ENCODE data around the gene GFM1.

GFM1 gene

GRCh38 chr3:158725348-158726011 is 81.2 kb downstream of the GFM1 start:
- POLR2A ChIA-PET: no interaction called here
- TF ChIP-seq ZNF384 (IDR thresholded peaks at IDR 0.05) (no peak), BHLHE40 (IDR thresholded peaks at IDR 0.05; ENCODE audit: borderline replicate concordance) (no peak), SP1 (IDR thresholded peaks at IDR 0.05) (no peak), FOXA1 (IDR thresholded peaks at IDR 0.05) (no peak), FOXK2 (IDR thresholded peaks at IDR 0.05) (no peak), NFRKB (IDR thresholded peaks at IDR 0.05) (no peak), L3MBTL2 (conservative IDR thresholded peaks at IDR 0.05) (no peak), SUZ12 (IDR thresholded peaks at IDR 0.05) (no peak), CTBP1 (IDR thresholded peaks at IDR 0.05; ENCODE audit: borderline replicate concordance) (no peak), LEF1 (IDR thresholded peaks at IDR 0.05; ENCODE audit: borderline replicate concordance) (no peak), HDGF (IDR thresholded peaks at IDR 0.05; ENCODE audit: borderline replicate concordance) (no peak), FOXM1 (IDR thresholded peaks at IDR 0.05; ENCODE audit: borderline replicate concordance) (no peak), ELF4 (IDR thresholded peaks at IDR 0.05) (no peak), ARNT (IDR thresholded peaks at IDR 0.05) (no peak), TARDBP (IDR thresholded peaks at IDR 0.05) (no peak)
- TF ChIP-seq, protein P1, sequence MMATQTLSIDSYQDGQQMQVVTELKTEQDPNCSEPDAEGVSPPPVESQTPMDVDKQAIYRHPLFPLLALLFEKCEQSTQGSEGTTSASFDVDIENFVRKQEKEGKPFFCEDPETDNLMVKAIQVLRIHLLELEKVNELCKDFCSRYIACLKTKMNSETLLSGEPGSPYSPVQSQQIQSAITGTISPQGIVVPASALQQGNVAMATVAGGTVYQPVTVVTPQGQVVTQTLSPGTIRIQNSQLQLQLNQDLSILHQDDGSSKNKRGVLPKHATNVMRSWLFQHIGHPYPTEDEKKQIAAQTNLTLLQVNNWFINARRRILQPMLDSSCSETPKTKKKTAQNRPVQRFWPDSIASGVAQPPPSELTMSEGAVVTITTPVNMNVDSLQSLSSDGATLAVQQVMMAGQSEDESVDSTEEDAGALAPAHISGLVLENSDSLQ (IDR thresholded peaks at IDR 0.05): no peak
- CTCF ChIA-PET: interaction anchor here (0.7 kb wide), 1 partner anchor 871 kb away, joined by 3 read pairs; no protein-coding TSS in a partner anchor
- no peak for DNase-seq (ENCODE audit: extremely low spot score)

DNA sequence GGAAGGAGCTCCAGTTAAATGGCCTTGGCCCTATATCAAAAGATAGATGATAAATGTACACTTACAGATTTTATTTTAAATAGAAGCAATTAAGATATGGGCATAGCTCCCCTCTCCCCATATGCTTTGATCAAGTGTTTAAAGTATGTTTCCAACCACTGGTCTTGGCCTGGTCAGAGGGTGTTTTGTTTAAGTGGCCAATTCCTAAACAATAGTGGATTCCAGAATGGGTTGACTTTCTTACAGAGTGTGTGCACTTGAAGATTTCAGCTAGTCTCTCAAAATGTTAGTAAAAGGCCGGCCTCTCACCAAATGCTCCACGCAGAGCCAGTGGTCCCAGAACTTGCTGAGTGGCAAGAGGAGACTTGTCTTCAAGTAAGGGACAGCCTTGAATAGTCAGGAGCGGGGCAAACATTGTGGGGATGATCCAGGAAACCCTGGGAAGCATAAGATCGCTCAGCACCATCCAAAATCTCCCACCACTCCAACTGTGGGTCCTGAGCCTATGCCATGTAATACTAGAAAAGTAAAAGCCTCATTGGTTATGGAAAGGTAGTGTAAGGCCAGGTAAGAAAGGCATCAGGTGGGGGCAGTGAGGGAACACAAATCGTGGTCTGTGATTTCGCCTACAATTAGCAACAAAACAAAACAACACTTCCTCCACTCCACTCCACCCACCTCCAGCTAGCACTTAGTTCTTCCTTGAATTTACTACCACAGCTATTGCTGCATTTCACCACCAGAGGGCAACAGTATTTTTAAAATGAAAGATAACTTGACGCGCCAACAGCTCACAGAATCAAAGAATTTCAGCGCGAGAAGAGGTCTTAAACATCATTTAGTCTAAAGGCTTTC is 83.1 kb downstream of the GFM1 start:
- DNase-seq (ENCODE audit: extremely low spot score): peak; percentile 68
- ChIA-PET CTCF (interaction anchor here (0.6 to 2.2 kb wide), 10 partner anchors 9 to 1115 kb away, joined by 3 to 17 read pairs (median 4); no protein-coding TSS in a partner anchor), POLR2A (interaction anchor here (0.7 kb wide), 1 partner anchor 621 kb away, joined by 3 read pairs; no protein-coding TSS in a partner anchor)
- no peak for TF ChIP-seq FOXK2 (IDR thresholded peaks at IDR 0.05)
- no peak for TF ChIP-seq BHLHE40 (IDR thresholded peaks at IDR 0.05; ENCODE audit: borderline replicate concordance)
- TF ChIP-seq, protein P1 (IDR thresholded peaks at IDR 0.05): no peak
- no peak for TF ChIP-seq SUZ12 (IDR thresholded peaks at IDR 0.05)
- no peak for TF ChIP-seq FOXM1 (IDR thresholded peaks at IDR 0.05; ENCODE audit: borderline replicate concordance)
- no peak for TF ChIP-seq SP1 (IDR thresholded peaks at IDR 0.05)
- TF ChIP-seq CTBP1 (IDR thresholded peaks at IDR 0.05; ENCODE audit: borderline replicate concordance): no peak
- TF ChIP-seq L3MBTL2 (conservative IDR thresholded peaks at IDR 0.05): no peak
- no peak for TF ChIP-seq ELF4 (IDR thresholded peaks at IDR 0.05)
- no peak for TF ChIP-seq ZNF384 (IDR thresholded peaks at IDR 0.05)
- no peak for TF ChIP-seq ARNT (IDR thresholded peaks at IDR 0.05)
- TF ChIP-seq LEF1 (IDR thresholded peaks at IDR 0.05; ENCODE audit: borderline replicate concordance): no peak
- no peak for TF ChIP-seq TARDBP (IDR thresholded peaks at IDR 0.05)
- no peak for TF ChIP-seq NFRKB (IDR thresholded peaks at IDR 0.05)
- TF ChIP-seq FOXA1 (IDR thresholded peaks at IDR 0.05): no peak
- TF ChIP-seq HDGF (IDR thresholded peaks at IDR 0.05; ENCODE audit: borderline replicate concordance): no peak

- DNase-seq (ENCODE audit: extremely low spot score): no peak
- CTCF ChIA-PET: interaction anchor here (0.6 to 2.2 kb wide), 9 partner anchors 8 to 1113 kb away, joined by 3 to 17 read pairs (median 5); no protein-coding TSS in a partner anchor
- POLR2A ChIA-PET: interaction anchor here (0.7 kb wide), 1 partner anchor 621 kb away, joined by 3 read pairs; no protein-coding TSS in a partner anchor
- TF ChIP-seq ZNF384 (IDR thresholded peaks at IDR 0.05) (no peak), HDGF (IDR thresholded peaks at IDR 0.05; ENCODE audit: borderline replicate concordance) (no peak), FOXK2 (IDR thresholded peaks at IDR 0.05) (no peak), SUZ12 (IDR thresholded peaks at IDR 0.05) (no peak), TARDBP (IDR thresholded peaks at IDR 0.05) (no peak), LEF1 (IDR thresholded peaks at IDR 0.05; ENCODE audit: borderline replicate concordance) (no peak), FOXM1 (IDR thresholded peaks at IDR 0.05; ENCODE audit: borderline replicate concordance) (no peak), CTBP1 (IDR thresholded peaks at IDR 0.05; ENCODE audit: borderline replicate concordance) (no peak), NFRKB (IDR thresholded peaks at IDR 0.05) (no peak), ELF4 (IDR thresholded peaks at IDR 0.05) (no peak), ARNT (IDR thresholded peaks at IDR 0.05) (no peak), BHLHE40 (IDR thresholded peaks at IDR 0.05; ENCODE audit: borderline replicate concordance) (no peak), L3MBTL2 (conservative IDR thresholded peaks at IDR 0.05) (no peak), FOXA1 (IDR thresholded peaks at IDR 0.05) (no peak)
- TF ChIP-seq, protein P1 (IDR thresholded peaks at IDR 0.05): no peak
Measured at GRCh38 chr3:158728061-158728377, 83.7 kb downstream of the GFM1 start.

- ChIA-PET POLR2A (no interaction called here), CTCF (no interaction called here)
- DNase-seq (ENCODE audit: extremely low spot score): no peak
- no peak for TF ChIP-seq ELF4 (IDR thresholded peaks at IDR 0.05)
- TF ChIP-seq FOXK2 (IDR thresholded peaks at IDR 0.05): no peak
- no peak for TF ChIP-seq SP1 (IDR thresholded peaks at IDR 0.05)
- no peak for TF ChIP-seq NFRKB (IDR thresholded peaks at IDR 0.05)
- TF ChIP-seq SUZ12 (IDR thresholded peaks at IDR 0.05): no peak
Measured at GRCh38 chr3:158728851-158729250, 84.5 kb downstream of the GFM1 start.

DNA sequence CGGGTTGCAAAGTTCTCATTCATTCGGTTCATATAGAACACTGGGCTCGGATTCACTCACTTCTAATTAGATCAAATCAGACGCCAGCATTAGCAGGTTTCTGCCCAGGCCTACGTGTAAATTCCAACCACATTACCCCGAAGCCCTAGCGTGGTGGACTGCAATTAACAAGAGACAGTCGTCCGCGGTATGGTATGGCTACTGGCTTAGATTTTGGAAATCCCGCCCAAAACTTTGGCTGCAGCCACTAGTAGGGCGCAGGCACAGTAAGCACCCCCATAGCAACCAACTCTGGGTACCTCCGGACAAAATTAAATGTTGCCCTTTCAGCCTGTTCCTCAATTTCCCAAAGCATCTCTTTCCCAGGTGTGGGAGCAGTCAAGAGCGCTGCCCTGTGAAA is 87.2 kb downstream of the GFM1 start:
- ChIA-PET CTCF (no interaction called here), POLR2A (no interaction called here)
- TF ChIP-seq SP1 (IDR thresholded peaks at IDR 0.05) (no peak), ARNT (IDR thresholded peaks at IDR 0.05) (no peak), FOXM1 (IDR thresholded peaks at IDR 0.05; ENCODE audit: borderline replicate concordance) (no peak), NFRKB (IDR thresholded peaks at IDR 0.05) (no peak), LEF1 (IDR thresholded peaks at IDR 0.05; ENCODE audit: borderline replicate concordance) (no peak), HDGF (IDR thresholded peaks at IDR 0.05; ENCODE audit: borderline replicate concordance) (no peak), SUZ12 (IDR thresholded peaks at IDR 0.05) (no peak), CTBP1 (IDR thresholded peaks at IDR 0.05; ENCODE audit: borderline replicate concordance) (no peak), FOXA1 (IDR thresholded peaks at IDR 0.05) (no peak)
- no peak for DNase-seq (ENCODE audit: extremely low spot score)

Data from HEK293T (cell line).